ENCODE results near the gene GPRASP1.

- TF ChIP-seq, protein P1, sequence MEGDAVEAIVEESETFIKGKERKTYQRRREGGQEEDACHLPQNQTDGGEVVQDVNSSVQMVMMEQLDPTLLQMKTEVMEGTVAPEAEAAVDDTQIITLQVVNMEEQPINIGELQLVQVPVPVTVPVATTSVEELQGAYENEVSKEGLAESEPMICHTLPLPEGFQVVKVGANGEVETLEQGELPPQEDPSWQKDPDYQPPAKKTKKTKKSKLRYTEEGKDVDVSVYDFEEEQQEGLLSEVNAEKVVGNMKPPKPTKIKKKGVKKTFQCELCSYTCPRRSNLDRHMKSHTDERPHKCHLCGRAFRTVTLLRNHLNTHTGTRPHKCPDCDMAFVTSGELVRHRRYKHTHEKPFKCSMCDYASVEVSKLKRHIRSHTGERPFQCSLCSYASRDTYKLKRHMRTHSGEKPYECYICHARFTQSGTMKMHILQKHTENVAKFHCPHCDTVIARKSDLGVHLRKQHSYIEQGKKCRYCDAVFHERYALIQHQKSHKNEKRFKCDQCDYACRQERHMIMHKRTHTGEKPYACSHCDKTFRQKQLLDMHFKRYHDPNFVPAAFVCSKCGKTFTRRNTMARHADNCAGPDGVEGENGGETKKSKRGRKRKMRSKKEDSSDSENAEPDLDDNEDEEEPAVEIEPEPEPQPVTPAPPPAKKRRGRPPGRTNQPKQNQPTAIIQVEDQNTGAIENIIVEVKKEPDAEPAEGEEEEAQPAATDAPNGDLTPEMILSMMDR (IDR thresholded peaks at IDR 0.05; ENCODE audit: low read length), result no peak
- TF ChIP-seq EZH2 (optimal IDR thresholded peaks at IDR 0.05; ENCODE audit: low read depth, low read length), result no peak
- TF ChIP-seq EZH2phosphoT487 (IDR thresholded peaks at IDR 0.05; ENCODE audit: low read length), result no peak
Observed at GRCh38 chrX:102604327-102604726, 47.0 kb upstream of the GPRASP1 start.
